GM18511 (cell line): ENCODE measurements around the gene SCFD2.
"Not testable (repeated sequence)": the region's sequence is repeated elsewhere in the genome, so short reads cannot be mapped to it uniquely, and the experiment has no call there.

ENCODE experiments used
- ATAC-seq: cut with Tn5 transposase; IDR thresholded peaks from one replicate; pipeline ENCODE4 v1.9.1; 2021; ENCODE audit warnings: mild to moderate bottlenecking, moderate library complexity; ENCODE audit not compliant: unreplicated experiment

The SCFD2 gene

DNA sequence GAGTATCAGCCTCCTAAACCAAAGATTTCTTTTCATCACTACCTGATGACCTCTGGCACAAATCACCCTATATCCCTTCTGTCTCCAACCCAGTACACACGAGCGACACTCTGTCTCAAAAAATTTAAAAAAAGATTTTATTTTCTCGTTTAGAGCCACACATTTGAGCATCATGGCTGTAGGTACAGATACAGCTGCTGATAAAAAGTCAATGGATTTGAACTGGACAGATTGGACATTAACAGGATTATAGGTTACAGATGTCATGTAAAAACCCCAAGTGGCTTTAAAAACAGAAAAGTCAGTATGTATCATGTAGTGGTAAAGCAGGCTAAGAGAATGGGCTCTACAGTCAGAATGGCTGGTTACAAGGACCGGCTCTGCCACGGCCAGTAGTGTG is 171.1 kb downstream of the SCFD2 start:
- no peak for ATAC-seq

DNA sequence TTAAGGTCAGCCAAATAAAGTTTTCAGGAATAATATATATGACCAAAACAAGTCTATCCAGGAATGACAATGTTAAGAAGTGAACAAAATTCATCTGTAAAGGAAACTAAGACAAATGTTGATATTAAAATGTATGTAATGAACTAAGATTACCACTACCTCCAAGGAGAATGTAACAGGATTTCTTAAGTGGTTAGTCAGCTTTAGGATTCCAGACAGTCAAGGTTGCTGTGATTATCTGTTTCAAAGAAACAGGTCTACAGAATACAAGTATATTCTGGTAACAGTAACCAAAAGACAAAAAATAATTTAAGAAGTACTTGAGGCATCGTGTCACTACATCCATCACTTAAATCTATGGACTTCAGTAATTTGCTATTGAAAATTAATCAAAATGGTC is 172.8 kb downstream of the SCFD2 start:
- ATAC-seq: no peak

DNA sequence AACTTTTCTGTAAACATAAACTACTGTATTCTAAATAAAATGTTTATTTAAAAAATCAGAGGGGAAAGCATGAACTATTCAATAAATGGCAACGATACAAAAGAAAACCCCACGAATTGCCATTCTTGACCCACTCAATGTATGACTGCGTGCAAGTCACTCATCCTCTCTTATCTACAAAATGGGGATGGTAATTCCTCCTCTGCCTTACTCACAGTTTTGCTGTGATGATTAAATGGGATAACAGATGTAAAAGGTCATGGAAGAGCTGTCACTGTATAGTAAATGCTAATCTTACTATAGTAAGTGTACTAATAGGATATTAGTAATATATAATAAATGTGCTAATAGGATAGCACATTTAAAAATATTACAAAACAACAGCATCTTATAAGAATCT is 173.4 kb downstream of the SCFD2 start:
- no peak for ATAC-seq

- ATAC-seq: no peak
Measured at GRCh38 chr4:53191997-53192396, 173.9 kb downstream of the SCFD2 start.

DNA sequence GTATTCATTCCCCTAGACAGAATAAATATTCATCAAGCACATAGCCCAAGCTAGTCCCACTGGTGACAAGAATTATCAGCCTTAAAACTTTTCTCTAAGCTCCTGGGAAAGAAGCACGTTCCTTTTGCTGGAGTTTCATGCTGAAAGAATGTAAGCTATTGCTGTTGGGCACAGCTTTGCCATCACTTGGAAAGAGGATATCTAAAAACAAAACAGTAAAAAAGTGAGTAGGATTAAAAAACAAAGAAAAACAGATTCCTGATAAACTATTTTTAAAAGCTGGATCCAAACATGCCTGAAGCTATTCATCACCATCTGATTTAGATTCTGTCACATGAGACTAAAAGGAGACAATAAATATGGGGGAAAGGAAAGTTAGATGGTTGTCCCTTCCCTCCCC is 176.8 kb downstream of the SCFD2 start:
- no peak for ATAC-seq

DNA sequence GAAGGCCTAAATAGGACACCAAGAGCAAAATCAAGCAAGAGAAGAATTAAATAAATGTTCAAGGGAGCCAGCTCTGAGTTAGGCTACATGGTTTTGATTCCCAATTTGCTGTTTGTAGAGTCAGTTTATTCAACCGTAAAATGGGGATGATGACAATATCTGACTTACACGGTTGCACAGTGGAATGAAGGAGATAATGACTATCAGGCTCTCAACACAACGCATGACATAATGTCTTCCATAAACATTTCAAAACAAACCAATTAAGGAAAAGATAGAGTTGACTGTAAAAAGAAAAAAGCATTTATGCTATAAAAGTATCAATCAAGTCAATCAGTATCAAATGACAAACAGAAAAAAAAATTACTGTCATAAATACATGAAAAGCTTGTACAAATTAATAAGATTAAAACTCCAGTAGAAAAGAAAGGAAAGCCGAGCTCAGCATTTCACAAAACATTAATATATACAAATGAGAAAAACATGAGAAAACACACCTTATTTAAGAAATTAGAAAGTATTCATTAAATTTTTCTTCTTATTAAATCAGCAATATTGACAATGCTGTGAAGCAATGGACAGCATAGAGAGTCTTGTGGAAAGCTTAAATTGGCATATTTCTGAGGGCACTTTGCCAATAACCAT is 179.0 kb downstream of the SCFD2 start:
- no peak for ATAC-seq

DNA sequence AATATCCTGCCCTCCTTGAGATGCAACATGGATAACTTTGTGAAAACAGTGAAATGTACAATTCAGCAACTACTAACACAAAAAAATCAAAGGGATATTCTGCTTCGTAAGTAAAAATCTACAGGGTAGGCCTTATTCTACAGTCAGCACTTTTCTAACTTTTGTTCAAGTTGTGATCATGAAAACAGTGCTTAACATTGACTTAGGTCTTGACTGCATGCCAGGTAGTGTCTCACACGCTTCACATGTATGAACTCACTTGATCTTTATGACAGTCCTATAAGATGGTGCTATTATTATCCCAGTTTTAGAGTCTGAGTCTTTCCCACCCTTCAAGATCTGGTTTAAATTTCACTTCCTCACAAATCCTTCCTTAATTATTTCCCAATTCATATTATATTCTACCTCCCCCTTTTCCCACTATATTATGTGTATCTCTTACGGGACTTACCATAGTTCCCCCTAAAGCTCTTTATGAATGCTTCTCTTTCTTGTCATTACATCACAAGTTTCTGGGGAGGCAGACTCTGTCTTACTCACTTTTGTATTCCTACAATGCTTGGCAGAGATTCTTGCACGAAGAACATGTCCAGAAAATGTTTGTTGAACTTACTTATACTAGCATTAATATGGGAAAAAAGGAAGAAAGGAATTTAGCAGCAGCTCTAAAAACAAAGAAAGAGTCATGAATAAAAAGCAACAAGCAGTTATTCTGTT is 179.8 kb downstream of the SCFD2 start:
- ATAC-seq: no peak

DNA sequence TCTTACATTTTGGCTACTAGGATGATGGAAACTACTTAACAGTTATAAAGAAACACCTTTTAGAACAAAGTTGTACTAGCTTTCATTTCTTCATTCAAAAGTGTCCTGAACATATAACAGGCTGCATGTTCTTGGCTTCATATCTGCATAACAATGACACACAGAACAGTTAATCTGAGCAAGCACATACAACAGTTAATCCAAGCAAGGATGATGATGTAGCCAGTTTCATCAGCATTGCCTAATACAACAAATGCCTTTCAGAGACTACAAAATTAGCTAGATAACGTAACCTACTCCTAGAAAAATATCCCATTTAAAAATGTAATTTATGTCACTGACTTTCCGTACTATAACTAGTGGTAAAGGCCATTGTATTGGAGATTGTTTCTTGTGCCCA is 182.1 kb downstream of the SCFD2 start:
- ATAC-seq: no peak

DNA sequence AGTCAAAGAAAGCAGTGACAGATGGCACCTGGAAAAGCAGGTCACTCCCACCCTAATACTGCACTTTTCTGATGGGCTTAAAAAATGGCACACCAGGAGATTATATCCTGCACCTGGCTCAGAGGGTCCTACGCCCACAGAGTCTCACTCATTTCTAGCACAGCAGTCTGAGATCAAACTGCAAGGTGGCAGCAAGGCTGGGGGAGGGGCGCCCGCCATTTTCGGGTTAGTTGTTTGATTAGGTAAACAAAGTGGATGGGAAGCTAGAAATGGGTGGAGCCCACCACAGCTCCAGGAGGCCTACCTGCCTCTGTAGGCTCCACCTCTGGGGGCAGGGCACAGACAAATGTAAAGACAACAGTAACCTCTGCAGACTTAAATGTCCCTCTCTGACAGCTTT is 188.1 kb downstream of the SCFD2 start:
- ATAC-seq: not testable (repeated sequence)

GRCh38 chr4:53175640-53176039 is 190.2 kb downstream of the SCFD2 start:
- no peak for ATAC-seq

GRCh38 chr4:53174823-53175222 is 191.0 kb downstream of the SCFD2 start:
- no peak for ATAC-seq

DNA sequence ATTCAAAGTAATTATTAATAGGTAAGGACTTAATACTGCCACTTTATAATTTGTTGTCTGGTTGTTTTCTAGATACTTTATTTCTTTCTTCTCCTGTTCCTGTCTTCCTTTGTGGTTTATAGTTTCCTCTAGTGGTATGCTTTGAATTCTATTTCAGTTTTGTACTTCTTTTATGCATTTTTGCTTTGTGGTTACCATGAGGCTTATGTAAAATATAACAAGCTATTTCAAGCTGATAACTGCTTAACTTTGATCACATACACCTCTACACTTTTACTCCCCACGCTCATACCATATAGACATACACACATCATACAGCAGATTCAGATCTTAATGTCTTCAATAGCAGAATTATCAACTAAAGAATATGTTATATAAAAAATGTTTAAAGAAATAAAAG is 192.3 kb downstream of the SCFD2 start:
- no peak for ATAC-seq

- no peak for ATAC-seq
Measured at GRCh38 chr4:53171797-53172196, 194.1 kb downstream of the SCFD2 start.

DNA sequence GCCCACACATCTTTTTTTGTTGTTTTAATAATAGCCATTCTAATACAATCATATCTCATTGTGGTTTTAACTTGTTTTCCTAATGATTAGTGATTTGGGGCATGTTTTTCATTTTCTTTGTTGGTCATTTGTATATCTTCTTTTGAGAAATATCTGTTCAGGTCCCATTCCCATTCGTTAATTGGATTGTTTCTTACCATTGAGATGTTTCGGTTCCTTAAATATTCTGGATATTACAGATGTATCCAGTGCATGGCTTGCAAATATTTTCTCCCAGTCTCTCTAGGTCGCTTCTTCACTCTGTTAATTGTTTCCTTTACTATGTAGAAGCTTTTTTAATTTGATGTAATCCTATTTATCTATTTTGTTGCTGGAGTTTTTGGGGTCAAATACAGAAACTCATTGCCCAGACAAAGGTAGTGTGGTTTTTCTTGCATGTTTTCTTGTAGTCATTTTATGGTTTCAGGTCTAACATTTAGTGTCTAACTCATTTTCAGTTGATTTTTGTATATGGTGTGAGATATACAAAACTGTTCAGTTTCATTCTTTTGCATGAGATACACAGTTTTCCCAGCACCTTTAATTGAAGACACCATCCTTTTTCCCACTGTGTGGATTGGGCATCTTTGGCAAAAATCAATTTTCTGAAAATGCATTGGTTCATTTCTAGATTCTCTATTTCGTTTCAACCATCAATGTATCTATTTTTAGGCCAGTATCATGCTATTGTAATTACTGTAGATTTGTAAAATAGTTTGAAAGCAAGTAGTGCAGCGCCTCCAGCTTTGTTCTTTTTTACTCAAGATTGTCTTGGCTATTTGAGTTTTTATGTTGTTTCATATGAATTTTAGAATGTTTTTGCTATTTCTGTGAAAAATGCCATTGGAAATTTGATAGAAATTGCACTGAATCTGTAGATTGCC is 195.9 kb downstream of the SCFD2 start:
- no peak for ATAC-seq

DNA sequence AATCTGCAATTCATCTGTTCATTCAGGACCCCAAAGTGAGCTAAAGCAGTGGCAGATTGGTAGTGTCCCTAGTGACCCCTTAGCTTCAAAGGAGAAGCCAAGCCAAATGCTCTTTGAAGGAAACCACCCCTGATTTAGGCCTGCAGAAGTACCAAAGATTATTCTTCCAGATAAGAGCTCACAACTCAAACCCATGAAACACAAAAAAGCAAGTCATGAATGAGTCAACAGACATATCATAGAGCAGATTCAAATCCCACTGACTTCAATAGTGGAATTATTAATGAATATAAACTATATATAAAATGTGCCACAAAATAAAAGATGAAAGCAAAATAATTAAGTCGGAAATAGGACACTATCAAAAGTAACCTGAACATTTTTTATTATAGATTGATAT is 197.6 kb downstream of the SCFD2 start:
- no peak for ATAC-seq

DNA sequence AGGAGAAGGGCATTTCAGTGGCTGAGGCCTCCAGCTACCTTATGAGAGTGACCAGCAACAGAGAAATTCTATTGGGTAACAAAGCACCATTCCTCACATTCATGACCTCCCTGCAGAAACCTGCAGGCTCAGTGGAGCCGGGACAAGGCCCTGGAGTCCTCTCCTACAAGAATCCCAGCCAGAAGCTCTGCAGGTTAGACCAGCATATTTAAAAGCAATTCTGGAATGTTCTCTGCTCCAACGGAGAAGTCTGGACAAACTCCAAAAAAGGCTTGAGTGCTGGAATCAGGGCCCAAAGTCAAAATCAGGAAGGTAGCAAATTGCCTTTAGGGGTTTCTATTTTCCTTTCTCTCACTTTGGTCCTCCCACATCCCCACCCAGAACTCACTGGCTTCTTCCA is 202.9 kb downstream of the SCFD2 start:
- ATAC-seq: no peak

GRCh38 chr4:53161787-53162433 is 204.0 kb downstream of the SCFD2 start:
- ATAC-seq: no peak

DNA sequence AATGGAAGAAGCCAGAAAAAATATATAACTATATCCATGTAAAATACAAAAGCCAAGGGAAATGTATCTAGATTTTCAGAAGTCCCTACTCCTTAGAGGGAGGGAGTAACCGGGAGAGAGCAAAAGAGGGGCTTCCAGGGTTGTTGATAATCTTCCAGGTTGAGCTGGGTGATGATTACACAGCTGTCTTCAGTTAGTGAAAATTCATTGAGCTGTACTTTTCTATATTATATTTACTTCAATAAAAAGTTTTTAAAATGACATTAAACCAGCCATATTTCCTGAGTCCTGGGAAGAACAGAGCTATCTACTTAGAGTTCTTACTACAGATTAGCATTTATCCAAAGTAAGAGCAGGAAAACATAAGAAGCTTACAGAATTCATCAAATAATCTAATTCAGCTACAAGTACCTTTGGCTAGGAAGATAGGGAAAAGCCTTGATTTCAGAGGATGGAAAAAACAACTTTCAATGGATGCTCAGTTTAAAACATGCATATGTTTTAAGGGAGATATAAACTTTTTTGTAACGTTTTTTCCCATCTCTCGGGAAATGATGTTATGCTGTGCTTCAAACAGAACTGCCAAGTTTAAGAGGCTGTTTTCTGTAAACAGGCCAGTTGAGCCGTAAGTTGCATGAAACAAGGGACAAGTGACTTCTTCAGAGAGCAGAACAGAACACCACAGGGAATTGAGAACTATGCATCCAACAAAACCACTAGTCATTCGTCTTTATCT is 204.6 kb downstream of the SCFD2 start:
- ATAC-seq: no peak

GRCh38 chr4:53156896-53157295 is 209.0 kb downstream of the SCFD2 start:
- ATAC-seq: no peak

GRCh38 chr4:53152467-53152866 is 213.4 kb downstream of the SCFD2 start:
- ATAC-seq: no peak

- ATAC-seq: no peak
Measured at GRCh38 chr4:53151489-53151788, 214.4 kb downstream of the SCFD2 start.
